ENCODE measurements around the gene SNX3.

DNA sequence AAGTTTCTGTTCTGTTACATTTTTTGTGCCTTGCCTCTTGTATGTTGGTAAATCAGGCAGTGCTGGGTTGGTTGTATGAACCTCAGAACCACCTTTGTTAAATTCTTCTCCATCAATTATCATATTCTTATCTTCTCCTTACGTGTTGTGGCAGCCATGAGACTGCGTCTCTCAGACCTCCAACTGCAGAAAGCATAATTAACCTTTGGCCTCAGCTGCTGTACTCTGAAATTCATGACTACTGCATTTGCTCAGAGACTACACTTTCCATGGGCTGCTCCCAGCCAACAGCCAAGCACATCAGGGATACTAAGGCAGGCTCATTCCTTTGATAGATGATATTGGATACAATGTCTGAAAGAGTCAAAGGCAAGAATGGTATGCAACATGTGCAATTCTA, 15.1 kb upstream of the SNX3 start:
- TF ChIP-seq, protein P1, sequence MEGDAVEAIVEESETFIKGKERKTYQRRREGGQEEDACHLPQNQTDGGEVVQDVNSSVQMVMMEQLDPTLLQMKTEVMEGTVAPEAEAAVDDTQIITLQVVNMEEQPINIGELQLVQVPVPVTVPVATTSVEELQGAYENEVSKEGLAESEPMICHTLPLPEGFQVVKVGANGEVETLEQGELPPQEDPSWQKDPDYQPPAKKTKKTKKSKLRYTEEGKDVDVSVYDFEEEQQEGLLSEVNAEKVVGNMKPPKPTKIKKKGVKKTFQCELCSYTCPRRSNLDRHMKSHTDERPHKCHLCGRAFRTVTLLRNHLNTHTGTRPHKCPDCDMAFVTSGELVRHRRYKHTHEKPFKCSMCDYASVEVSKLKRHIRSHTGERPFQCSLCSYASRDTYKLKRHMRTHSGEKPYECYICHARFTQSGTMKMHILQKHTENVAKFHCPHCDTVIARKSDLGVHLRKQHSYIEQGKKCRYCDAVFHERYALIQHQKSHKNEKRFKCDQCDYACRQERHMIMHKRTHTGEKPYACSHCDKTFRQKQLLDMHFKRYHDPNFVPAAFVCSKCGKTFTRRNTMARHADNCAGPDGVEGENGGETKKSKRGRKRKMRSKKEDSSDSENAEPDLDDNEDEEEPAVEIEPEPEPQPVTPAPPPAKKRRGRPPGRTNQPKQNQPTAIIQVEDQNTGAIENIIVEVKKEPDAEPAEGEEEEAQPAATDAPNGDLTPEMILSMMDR (IDR thresholded peaks at IDR 0.05) = no peak
- TF ChIP-seq POLR2A (IDR thresholded peaks at IDR 0.05) (no peak), EP300 (IDR thresholded peaks at IDR 0.05) (no peak)
